Gastroesophageal sphincter (tissue), 3 donors: ENCODE measurements around the gene GSTT4.

Experiments
- CTCF ChIP-seq, 4 experiments: fragments of 200-600 bp in 2 of 4; fragments of 450-650 bp in 2 of 4; sonication (generic) in 1 of 4; IDR thresholded peaks; one replicate each; pipeline ENCODE4 v1.5.1; 2017 to 2019; ENCODE audit warnings: antibody characterized with exemption in 4 of 4, mild to moderate bottlenecking in 2 of 4, moderate library complexity in 2 of 4
- EP300 ChIP-seq: sonication (generic); formaldehyde crosslinking; IDR thresholded peaks from one replicate; pipeline ENCODE4 v1.6.1; 2017; ENCODE audit warnings: antibody characterized with exemption, mild to moderate bottlenecking

- TF ChIP-seq CTCF (IDR thresholded peaks at IDR 0.05) (no peak), EP300 (no peak)
Observed at GRCh38 chr22:24008381-24009226, 3.4 kb upstream of the GSTT4 start.
